GM12878 (cell line): Measurements from ENCODE around the gene FMNL2. TPM values are rescaled to one million over a fixed set of nuclear protein-coding genes. Genes with fewer than 3 reads are reported as not detected.

Experiments used
- ATAC-seq: fragments of 200-7000 bp; cut with Tn5 transposase; 3 replicates; pipeline ENCODE4 v1.9.1; 2020; ENCODE audit warnings: mild to moderate bottlenecking, moderate library complexity
- BruUV-seq: library from RNA; stranded (reverse); fragments of 400-500 nt; replicated peaks from 2 replicates; lab custom pipeline; 2021; lab: Mats Ljungman, UMichigan
- CTCF ChIA-PET: fragments of 300-600 bp; sonication (Branson Sonifier 250); formaldehyde crosslinking; extraction: SDS; loops from one replicate; lab custom pipeline; 2021; ENCODE audit warnings: inconsistent platforms; lab: Yijun Ruan, JAX
- POLR2A ChIA-PET: fragments of 350-600 bp; formaldehyde crosslinking; extraction: SDS; loops from one replicate; lab custom pipeline; 2021; ENCODE audit warnings: inconsistent platforms; lab: Charles Lee
- RAD21 ChIA-PET: fragments of 300-600 bp; sonication (Branson Sonifier 250); formaldehyde crosslinking; loops from one replicate; lab custom pipeline; 2023; ENCODE audit warnings: antibody characterized with exemption; ENCODE audit not compliant: unreplicated experiment; lab: Charles Lee
- SMC1A ChIA-PET: fragments of 300-600 bp; sonication (Branson Sonifier 250); formaldehyde crosslinking; loops from one replicate; lab custom pipeline; 2023; ENCODE audit not compliant: unreplicated experiment, uncharacterized antibody; lab: Charles Lee
- DNase-seq: peaks from one replicate; pipeline ENCODE4 v3.0.0-alpha.2; 2011; ENCODE audit warnings: low read depth, low spot score
- FAIRE-seq: peaks from 3 replicates; lab custom pipeline; 2011; peaks lifted over from hg19 to GRCh38; lab: Jason Lieb, UNC
- H2AFZ ChIP-seq: 2 replicates; pipeline ENCODE4 v1.6.0; 2011; ENCODE audit warnings: low read depth, low read length, control low read depth; ENCODE audit not compliant: control insufficient read depth
- H3K27ac ChIP-seq: 2 replicates; pipeline ENCODE4 v1.5.1; 2011; ENCODE audit warnings: control low read depth; ENCODE audit not compliant: control insufficient read depth, insufficient read depth
- H3K27me3 ChIP-seq, 2 experiments: replicated peaks in 1 of 2; 2 replicates each; pipeline versions ENCODE4 v1.6.0 to v1.6.1; 2011; ENCODE audit warnings: low read length in 1 of 2; ENCODE audit not compliant: control insufficient read depth in 2 of 2, insufficient read depth in 2 of 2
- H3K36me3 ChIP-seq, 2 experiments: 2 replicates each; pipeline ENCODE4 v1.5.1; 2011; ENCODE audit warnings: low read length in 1 of 2; ENCODE audit not compliant: control insufficient read depth in 2 of 2, insufficient read depth in 2 of 2
- H3K4me1 ChIP-seq: 2 replicates; pipeline ENCODE4 v1.6.1; 2011; ENCODE audit warnings: mild to moderate bottlenecking, low read length, moderate library complexity, mixed read lengths; ENCODE audit not compliant: control insufficient read depth, insufficient read depth
- H3K4me2 ChIP-seq: 2 replicates; pipeline ENCODE4 v1.6.0; 2011; ENCODE audit warnings: control low read depth; ENCODE audit not compliant: control insufficient read depth, insufficient read depth
- H3K4me3 ChIP-seq: fragments of 200-600 bp; sonication (generic); 2 replicates; pipeline ENCODE4 v1.5.1; 2016
- H3K79me2 ChIP-seq: 2 replicates; pipeline ENCODE4 v1.6.0; 2011; ENCODE audit warnings: low read length; ENCODE audit not compliant: control insufficient read depth, insufficient read depth
- H3K9ac ChIP-seq: 2 replicates; pipeline ENCODE4 v1.8.0; 2011; ENCODE audit warnings: low read length, control low read depth, mixed read lengths; ENCODE audit not compliant: control insufficient read depth, insufficient read depth
- H3K9me3 ChIP-seq: replicated peaks from 3 replicates; pipeline ENCODE4 v1.5.1; 2011; ENCODE audit warnings: mild to moderate bottlenecking, low read length; ENCODE audit not compliant: control insufficient read depth, insufficient read depth
- H4K20me1 ChIP-seq: 2 replicates; pipeline ENCODE4 v1.6.0; 2011; ENCODE audit not compliant: control insufficient read depth, insufficient read depth
- ATF7 ChIP-seq: fragments of 450-650 bp; IDR thresholded peaks from 2 replicates; pipeline ENCODE4 v1.6.1; 2016; ENCODE audit warnings: low read depth, mild to moderate bottlenecking
- CHD2 ChIP-seq: IDR thresholded peaks from 2 replicates; pipeline ENCODE4 v1.6.1; 2011; ENCODE audit warnings: low read depth, low read length, improper control_type of control experiment, borderline replicate concordance
- JUNB ChIP-seq: IDR thresholded peaks from 2 replicates; pipeline ENCODE4 v1.6.1; 2016; ENCODE audit warnings: antibody characterized with exemption, mild to moderate bottlenecking
- NRF1 ChIP-seq: conservative IDR thresholded peaks from 2 replicates; pipeline ENCODE4 v1.6.1; 2011; ENCODE audit warnings: mild to moderate bottlenecking, low read depth, low read length, improper control_type of control experiment
- RAD51 ChIP-seq: fragments of 450-650 bp; IDR thresholded peaks from 2 replicates; pipeline ENCODE4 v1.6.1; 2016; ENCODE audit warnings: moderate library complexity, mild to moderate bottlenecking, inconsistent platforms
- RUNX3 ChIP-seq: IDR thresholded peaks from 2 replicates; pipeline ENCODE4 v1.6.1; 2012; ENCODE audit warnings: low read length, inconsistent platforms
- SREBF2 ChIP-seq: IDR thresholded peaks from 2 replicates; pipeline ENCODE4 v1.6.1; 2012; ENCODE audit warnings: mild to moderate bottlenecking, low read length
- YBX1 ChIP-seq: fragments of 450-650 bp; IDR thresholded peaks from 2 replicates; pipeline ENCODE4 v1.6.1; 2016; ENCODE audit warnings: antibody characterized with exemption
- ZNF24 ChIP-seq: fragments of 450-650 bp; IDR thresholded peaks from 2 replicates; pipeline ENCODE4 v1.6.1; 2017; ENCODE audit warnings: antibody characterized with exemption, mild to moderate bottlenecking
- WGBS: methylation state at CpG from one replicate; pipeline ENCODE4 v1.1.6; 2016; ENCODE audit warnings: low lambda C conversion rate; ENCODE audit not compliant: insufficient replicate concordance, insufficient coverage; ENCODE audit errors: missing lambda C conversion rate; 5-methylcytosine and 5-hydroxymethylcytosine counted together
- in situ Hi-C: fragments of 300-500 bp; cut with MboI; formaldehyde crosslinking; loops from 9 replicates; pipeline ENCODE4 v1.14.3; 2018; ENCODE audit warnings: mixed read lengths
- intact Hi-C: fragments of 100-400 bp; cut with micrococcal nuclease; formaldehyde crosslinking; loops from one replicate; pipeline ENCODE4 v1.14.2; 2022; ENCODE audit not compliant: unreplicated experiment
- polyA plus RNA-seq, 11 experiments: library from polyadenylated mRNA; depleted of rRNA in 4 of 11; unstranded in 6 of 11; stranded (reverse) in 5 of 11; fragments of >200 nt; fragmentation: Nextera tagmentation in 4 of 11; fragmentation: Illumina TruSeq in 1 of 11; extraction: Ambion mirVana in 4 of 11; extraction: Trizol in 1 of 11; gene quantifications; 1 replicate in 1 of 11; 2 replicates in 10 of 11; pipeline versions ENCODE4 v1.2.1 to v1.2.3, GENCODE V29; 2011 to 2016; ENCODE audit warnings: inconsistent platforms in 2 of 11, missing spikeins in 2 of 11, low read depth in 1 of 11
- total RNA-seq, 4 experiments: library from RNA; depleted of rRNA in 3 of 4; stranded (reverse); fragments of >200 nt in 3 of 4; fragmentation: Illumina TruSeq in 1 of 4; extraction: Trizol in 1 of 4; gene quantifications; 2 replicates each; pipeline versions ENCODE4 v1.2.1 to v1.2.3, GENCODE V29; 2013 to 2021
- TF ChIP-seq, protein P1 (sequence below): fragments of 450-650 bp; IDR thresholded peaks from 2 replicates; pipeline ENCODE4 v1.6.1; 2017; ENCODE audit warnings: mild to moderate bottlenecking, moderate library complexity
- TF ChIP-seq, protein P2 (sequence below): fragments of 450-650 bp; IDR thresholded peaks from 2 replicates; pipeline ENCODE4 v1.6.1; 2017; ENCODE audit warnings: mild to moderate bottlenecking

The FMNL2 gene
- total and polyA plus RNA-seq, 10 of the 15 experiments (the other 5 are each of a cell fraction or from before 2014, with no cell fraction given) = 0.13 to 9.9 (median 0.35) TPM

DNA sequence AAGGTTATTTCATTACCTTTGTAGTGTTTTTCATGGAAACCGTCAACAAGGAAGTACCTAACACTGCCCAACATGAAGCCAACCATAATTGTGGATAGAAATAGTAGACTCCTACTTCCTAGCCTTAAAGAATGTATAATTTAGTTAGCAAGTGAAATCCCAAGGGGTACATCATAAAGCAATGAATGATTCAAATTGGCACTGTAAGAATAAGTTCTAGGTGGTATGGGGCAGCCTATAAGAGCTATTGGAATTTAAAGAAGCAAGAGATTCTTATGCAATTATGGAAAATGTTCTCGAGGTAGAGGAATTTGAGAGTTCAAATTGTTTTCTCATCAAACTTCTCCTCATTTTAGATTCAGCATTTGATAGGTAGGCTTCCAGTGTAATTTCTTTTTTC is 157.9 kb downstream of the FMNL2 start:
- FAIRE-seq = no peak
- Histone ChIP-seq H2AFZ (no peak overlapping the region), H3K36me3 (no peaks in the 10 kb centered on the region), H3K79me2 (no peaks in the 10 kb centered on the region; the same call in 1 of the 2 replicates), H3K27me3 (no peaks in the 10 kb centered on the region), H3K9ac (no peak overlapping the region), H4K20me1 (no peaks in the 10 kb centered on the region), H3K4me1 (peaks cover 9% of the 10 kb centered on the region), H3K27ac (no peak overlapping the region), H3K4me3 (no peak overlapping the region), H3K4me2 (no peak overlapping the region), H3K9me3 (no peaks in the 10 kb centered on the region)
- RAD21 ChIA-PET = no interaction called here
- WGBS = 36% methylated on average over 2 of the region's 2 CpGs
- in situ Hi-C loops (no loop called here), intact Hi-C loops (no loop called here)
- no peak for TF ChIP-seq NRF1
- TF ChIP-seq SREBF2 = no peak
- TF ChIP-seq, protein P1, sequence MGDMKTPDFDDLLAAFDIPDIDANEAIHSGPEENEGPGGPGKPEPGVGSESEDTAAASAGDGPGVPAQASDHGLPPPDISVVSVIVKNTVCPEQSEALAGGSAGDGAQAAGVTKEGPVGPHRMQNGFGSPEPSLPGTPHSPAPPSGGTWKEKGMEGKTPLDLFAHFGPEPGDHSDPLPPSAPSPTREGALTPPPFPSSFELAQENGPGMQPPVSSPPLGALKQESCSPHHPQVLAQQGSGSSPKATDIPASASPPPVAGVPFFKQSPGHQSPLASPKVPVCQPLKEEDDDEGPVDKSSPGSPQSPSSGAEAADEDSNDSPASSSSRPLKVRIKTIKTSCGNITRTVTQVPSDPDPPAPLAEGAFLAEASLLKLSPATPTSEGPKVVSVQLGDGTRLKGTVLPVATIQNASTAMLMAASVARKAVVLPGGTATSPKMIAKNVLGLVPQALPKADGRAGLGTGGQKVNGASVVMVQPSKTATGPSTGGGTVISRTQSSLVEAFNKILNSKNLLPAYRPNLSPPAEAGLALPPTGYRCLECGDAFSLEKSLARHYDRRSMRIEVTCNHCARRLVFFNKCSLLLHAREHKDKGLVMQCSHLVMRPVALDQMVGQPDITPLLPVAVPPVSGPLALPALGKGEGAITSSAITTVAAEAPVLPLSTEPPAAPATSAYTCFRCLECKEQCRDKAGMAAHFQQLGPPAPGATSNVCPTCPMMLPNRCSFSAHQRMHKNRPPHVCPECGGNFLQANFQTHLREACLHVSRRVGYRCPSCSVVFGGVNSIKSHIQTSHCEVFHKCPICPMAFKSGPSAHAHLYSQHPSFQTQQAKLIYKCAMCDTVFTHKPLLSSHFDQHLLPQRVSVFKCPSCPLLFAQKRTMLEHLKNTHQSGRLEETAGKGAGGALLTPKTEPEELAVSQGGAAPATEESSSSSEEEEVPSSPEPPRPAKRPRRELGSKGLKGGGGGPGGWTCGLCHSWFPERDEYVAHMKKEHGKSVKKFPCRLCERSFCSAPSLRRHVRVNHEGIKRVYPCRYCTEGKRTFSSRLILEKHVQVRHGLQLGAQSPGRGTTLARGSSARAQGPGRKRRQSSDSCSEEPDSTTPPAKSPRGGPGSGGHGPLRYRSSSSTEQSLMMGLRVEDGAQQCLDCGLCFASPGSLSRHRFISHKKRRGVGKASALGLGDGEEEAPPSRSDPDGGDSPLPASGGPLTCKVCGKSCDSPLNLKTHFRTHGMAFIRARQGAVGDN = no peak
- no peak for TF ChIP-seq ZNF24
- no peak for TF ChIP-seq RAD51
- TF ChIP-seq, protein P2, sequence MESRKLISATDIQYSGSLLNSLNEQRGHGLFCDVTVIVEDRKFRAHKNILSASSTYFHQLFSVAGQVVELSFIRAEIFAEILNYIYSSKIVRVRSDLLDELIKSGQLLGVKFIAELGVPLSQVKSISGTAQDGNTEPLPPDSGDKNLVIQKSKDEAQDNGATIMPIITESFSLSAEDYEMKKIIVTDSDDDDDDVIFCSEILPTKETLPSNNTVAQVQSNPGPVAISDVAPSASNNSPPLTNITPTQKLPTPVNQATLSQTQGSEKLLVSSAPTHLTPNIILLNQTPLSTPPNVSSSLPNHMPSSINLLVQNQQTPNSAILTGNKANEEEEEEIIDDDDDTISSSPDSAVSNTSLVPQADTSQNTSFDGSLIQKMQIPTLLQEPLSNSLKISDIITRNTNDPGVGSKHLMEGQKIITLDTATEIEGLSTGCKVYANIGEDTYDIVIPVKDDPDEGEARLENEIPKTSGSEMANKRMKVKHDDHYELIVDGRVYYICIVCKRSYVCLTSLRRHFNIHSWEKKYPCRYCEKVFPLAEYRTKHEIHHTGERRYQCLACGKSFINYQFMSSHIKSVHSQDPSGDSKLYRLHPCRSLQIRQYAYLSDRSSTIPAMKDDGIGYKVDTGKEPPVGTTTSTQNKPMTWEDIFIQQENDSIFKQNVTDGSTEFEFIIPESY = no peak
- TF ChIP-seq JUNB = no peak
- no peak for TF ChIP-seq ATF7
- TF ChIP-seq YBX1 = no peak
- no peak for TF ChIP-seq CHD2
- no peak for TF ChIP-seq RUNX3
- CTCF ChIA-PET = no interaction called here
- SMC1A ChIA-PET = interaction anchor here (12.4 kb wide), 1 partner anchor 25 kb away, joined by 98 read pairs; no protein-coding TSS in a partner anchor
- POLR2A ChIA-PET = no interaction called here
- no peak for ATAC-seq
- no TSS peak for BruUV-seq
- DNase-seq = no peak
